Neural crest cell (in vitro differentiated cells): ENCODE data around the gene SPATA3. TPM values are rescaled to one million over a fixed set of nuclear protein-coding genes. Genes with fewer than 3 reads are reported as not detected.

Source experiments
- DNase-seq: peaks from one replicate; pipeline ENCODE4 v3.0.0; 2021; ENCODE audit warnings: low read depth, mixed read lengths, low spot score
- H3K27ac Mint-ChIP-seq: one replicate; pipeline ENCODE4 v1.8.0; 2021; ENCODE audit warnings: mild to moderate bottlenecking, mixed read lengths; ENCODE audit not compliant: unreplicated experiment
- H3K27me3 Mint-ChIP-seq: 2 replicates; pipeline ENCODE4 v1.8.0; 2021; ENCODE audit warnings: low read depth, mild to moderate bottlenecking, mixed read lengths
- H3K36me3 Mint-ChIP-seq: 2 replicates; pipeline ENCODE4 v1.8.0; 2021; ENCODE audit warnings: low read depth, mild to moderate bottlenecking, mixed read lengths
- H3K4me1 Mint-ChIP-seq: 2 replicates; pipeline ENCODE4 v1.8.0; 2021; ENCODE audit warnings: mixed read lengths
- H3K4me3 Mint-ChIP-seq: one replicate; pipeline ENCODE4 v1.8.0; 2021; ENCODE audit warnings: mild to moderate bottlenecking, mixed read lengths
- H3K9me3 Mint-ChIP-seq: 2 replicates; pipeline ENCODE4 v1.8.0; 2021; ENCODE audit warnings: mixed read lengths
- total RNA-seq: library from RNA; stranded (reverse); gene quantifications from 2 replicates; pipeline ENCODE4 v1.2.1, GENCODE V29; 2021
- TF ChIP-seq, protein P1 (sequence below): fragments of 200-600 bp; sonication (generic); conservative IDR thresholded peaks from 2 replicates; pipeline ENCODE4 v1.5.0; 2021; ENCODE audit warnings: antibody characterized with exemption, mild to moderate bottlenecking

Gene SPATA3
- total RNA-seq, 1 donor from 2014 or later, result not detected

DNA sequence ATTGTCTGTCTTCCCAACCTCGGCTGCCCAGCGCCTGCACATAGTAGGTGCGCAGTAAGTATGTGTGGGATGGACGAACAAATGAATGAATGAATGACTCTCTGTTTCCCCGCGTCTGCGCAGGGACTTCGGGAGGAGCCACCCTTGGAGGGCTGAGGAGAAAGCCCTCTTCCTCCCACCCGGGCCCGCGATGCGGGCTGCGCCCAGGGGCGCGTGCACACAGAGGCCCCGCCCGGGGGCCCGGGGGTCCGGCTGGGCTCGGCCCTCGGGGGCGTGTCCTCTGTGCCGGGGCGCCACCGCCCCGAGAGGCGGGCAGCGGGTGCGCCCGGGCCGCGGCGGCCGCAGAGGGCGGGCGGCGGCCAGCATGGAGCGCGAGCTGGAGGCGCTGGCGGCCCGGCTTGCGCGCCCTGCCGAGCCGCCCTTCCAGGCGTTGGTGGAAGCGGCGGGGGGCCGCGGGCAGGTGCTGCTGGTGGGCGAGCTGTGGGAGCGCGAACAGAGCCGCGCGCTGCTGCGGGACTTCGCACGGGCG is 41.3 kb downstream of the SPATA3 start, which contains the start of gene C2orf72:
C2orf72 (plus strand) TSS at position 322 of the 529 bp plus-strand sequence; CDS start at position 365, 43 bp downstream.
- H3K36me3 Mint-ChIP-seq, result no peaks in the 10 kb centered on the region

DNA sequence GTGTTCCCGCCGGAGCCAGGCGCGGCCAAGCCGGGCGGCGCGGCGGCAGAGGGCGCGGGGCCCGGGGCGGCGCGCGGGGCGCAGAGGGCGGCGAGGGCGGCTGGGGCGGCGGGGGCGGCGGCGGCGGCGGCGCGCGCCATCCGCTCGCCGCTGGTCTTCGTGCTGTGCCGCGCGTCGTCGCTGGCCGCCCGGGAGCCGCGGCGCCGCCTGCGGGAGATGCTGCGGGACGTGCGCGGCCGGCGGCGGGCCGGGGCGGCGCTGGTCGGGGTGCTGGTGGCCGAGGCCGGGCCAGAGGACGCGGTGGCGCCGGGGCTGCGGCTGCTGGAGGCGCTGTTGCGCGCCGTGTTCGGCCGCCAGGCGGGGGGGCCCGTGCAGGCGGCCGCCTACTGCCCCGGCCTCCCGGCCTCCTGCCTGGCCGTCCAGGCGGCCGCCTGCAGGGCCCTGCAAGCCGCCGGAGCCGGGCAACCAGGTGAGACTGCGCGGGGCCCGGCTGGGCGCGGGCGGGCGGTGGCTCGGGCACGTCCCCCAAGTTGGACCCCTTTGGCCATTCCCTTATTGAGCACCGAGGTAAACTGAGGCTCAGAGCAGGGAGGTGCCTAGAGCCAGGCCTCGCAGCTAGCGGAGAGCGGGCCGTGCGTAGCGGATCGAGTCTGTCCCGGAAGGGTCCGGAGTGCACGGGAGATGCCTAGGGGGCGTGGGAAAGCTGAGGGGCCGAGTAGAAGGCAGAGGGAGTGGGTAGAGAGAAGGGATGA is 42.0 kb downstream of the SPATA3 start:
- TF ChIP-seq, protein P1, sequence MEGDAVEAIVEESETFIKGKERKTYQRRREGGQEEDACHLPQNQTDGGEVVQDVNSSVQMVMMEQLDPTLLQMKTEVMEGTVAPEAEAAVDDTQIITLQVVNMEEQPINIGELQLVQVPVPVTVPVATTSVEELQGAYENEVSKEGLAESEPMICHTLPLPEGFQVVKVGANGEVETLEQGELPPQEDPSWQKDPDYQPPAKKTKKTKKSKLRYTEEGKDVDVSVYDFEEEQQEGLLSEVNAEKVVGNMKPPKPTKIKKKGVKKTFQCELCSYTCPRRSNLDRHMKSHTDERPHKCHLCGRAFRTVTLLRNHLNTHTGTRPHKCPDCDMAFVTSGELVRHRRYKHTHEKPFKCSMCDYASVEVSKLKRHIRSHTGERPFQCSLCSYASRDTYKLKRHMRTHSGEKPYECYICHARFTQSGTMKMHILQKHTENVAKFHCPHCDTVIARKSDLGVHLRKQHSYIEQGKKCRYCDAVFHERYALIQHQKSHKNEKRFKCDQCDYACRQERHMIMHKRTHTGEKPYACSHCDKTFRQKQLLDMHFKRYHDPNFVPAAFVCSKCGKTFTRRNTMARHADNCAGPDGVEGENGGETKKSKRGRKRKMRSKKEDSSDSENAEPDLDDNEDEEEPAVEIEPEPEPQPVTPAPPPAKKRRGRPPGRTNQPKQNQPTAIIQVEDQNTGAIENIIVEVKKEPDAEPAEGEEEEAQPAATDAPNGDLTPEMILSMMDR, result no peak
- peak overlapping the region; percentile 82 for H3K4me3 Mint-ChIP-seq
- DNase-seq, result peak; percentile 22
- peaks cover 66% of the 10 kb centered on the region for H3K27me3 Mint-ChIP-seq
- no peak overlapping the region for H3K27ac Mint-ChIP-seq
- peaks cover 5% of the 10 kb centered on the region for H3K4me1 Mint-ChIP-seq
- H3K9me3 Mint-ChIP-seq, result no peaks in the 10 kb centered on the region
- H3K36me3 Mint-ChIP-seq, result no peaks in the 10 kb centered on the region

More for the DNA sequence above, 41.3 kb downstream of the SPATA3 start, which contains the start of gene C2orf72:
- Mint-ChIP-seq H3K9me3 (no peaks in the 10 kb centered on the region), H3K4me1 (peaks cover 5% of the 10 kb centered on the region), H3K4me3 (peak within 1 kb of the TSS; percentile 82), H3K27me3 (peaks cover 72% of the 10 kb centered on the region), H3K27ac (no peak within 1 kb of the TSS)
- DNase-seq, result no peak
- TF ChIP-seq, protein P1, result no peak

DNA sequence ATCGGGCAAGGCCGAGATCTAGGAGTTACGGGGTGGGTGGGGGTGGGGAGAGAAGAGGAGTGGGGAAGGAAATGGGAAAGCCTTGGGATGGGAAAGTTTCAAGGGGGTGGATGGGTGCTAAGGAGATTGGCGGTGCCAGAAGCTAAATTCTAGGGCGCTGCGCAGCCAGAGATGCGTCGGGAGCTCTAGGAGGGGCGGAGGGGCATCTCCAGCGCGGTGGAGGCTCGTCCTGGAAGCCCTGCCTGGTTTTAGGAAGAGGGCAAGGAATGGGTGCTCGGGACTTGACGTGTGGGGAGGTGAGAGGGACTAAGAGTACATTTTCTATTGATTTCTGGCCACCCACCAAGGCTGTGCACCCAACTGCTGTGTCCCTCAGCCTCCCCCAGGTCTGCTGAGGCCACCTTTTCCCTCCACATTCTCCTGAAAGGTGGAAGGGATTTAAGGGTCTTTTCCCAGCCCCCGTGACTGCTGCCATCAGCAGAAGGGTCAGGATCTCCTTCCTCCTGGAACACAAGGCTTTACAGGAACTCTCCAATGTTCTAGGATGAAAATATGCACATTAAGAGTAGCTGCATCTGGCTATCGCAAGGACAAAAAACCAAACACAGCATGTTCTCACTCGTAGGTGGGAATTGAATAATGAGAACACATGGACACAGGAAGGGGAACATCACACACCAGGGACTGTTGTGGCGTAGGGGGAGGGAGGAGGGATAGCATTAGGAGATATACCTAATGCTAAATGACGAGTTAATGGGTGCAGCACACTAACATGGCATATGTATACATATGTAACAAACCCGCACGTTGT is 42.8 kb downstream of the SPATA3 start:
- H3K4me1 Mint-ChIP-seq, result peaks cover 5% of the 10 kb centered on the region
- H3K27ac Mint-ChIP-seq, result no peak overlapping the region
- H3K4me3 Mint-ChIP-seq, result peak overlapping the region; percentile 82
- peaks cover 59% of the 10 kb centered on the region for H3K27me3 Mint-ChIP-seq
- H3K9me3 Mint-ChIP-seq, result no peaks in the 10 kb centered on the region
- no peak for DNase-seq
- TF ChIP-seq, protein P1, result no peak
- no peaks in the 10 kb centered on the region for H3K36me3 Mint-ChIP-seq

DNA sequence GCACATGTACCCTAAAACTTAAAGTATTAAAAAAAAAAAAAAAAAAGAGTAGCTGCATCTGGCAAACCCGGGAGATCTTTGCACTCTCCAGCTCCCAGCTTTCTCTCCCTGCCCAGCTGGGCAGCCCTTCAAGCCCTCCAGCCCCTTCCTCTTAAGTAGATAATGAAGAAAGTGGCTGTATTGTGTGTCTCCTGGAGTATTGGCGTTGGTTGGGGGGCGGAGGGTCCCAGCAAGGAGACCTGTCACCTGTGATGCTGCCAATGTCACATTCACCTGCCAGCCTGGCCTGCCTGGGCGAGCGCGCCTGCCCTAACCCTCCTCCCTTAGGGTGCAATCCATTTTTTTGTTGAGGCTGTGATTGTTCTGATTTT is 43.4 kb downstream of the SPATA3 start:
- no peak for DNase-seq
- Mint-ChIP-seq H3K27ac (no peak overlapping the region), H3K4me1 (peaks cover 5% of the 10 kb centered on the region), H3K9me3 (no peaks in the 10 kb centered on the region), H3K36me3 (no peaks in the 10 kb centered on the region), H3K27me3 (peaks cover 54% of the 10 kb centered on the region), H3K4me3 (peak overlapping the region; percentile 32)
- TF ChIP-seq, protein P1, result no peak

DNA sequence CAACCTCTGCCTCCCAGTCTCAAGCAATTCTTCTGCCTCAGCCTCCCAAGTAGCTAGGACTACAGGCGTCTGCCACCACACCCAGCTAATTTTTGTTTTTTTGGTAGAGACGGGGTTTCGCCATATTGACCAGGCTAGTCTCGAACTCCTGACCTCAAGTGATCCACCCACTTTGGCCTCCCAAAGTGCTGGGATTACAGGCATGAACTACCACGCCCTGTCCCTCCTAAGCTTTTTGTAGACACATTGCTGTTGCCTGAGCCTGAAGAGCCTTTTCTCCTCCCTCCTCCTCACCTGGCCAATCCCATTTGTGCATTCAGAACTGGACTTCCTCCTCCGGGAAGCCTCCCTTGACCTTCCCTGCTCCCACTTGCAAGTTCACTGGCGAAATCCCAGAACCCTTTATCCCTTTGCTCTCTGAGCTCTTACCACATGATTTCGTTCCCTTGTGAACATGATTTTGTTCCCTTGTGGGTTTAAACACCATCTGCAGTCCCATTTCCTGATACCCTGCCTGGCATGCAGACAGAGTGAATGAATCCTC is 44.0 kb downstream of the SPATA3 start:
- Mint-ChIP-seq H3K9me3 (no peaks in the 10 kb centered on the region), H3K36me3 (no peaks in the 10 kb centered on the region), H3K27me3 (peaks cover 47% of the 10 kb centered on the region), H3K4me3 (peak overlapping the region; percentile 32), H3K27ac (no peak overlapping the region), H3K4me1 (peaks cover 5% of the 10 kb centered on the region)
- TF ChIP-seq, protein P1, result no peak
- no peak for DNase-seq
